Peyer's patch (tissue), 4 donors: ENCODE data around the gene SINHCAF.

Source experiments
- CTCF ChIP-seq, 6 experiments: fragments of 450-650 bp in 4 of 6; fragments of 200-600 bp in 2 of 6; sonication (generic) in 1 of 6; IDR thresholded peaks; one replicate each; pipeline ENCODE4 v1.5.1; 2017 to 2019; ENCODE audit warnings: antibody characterized with exemption in 6 of 6, mild to moderate bottlenecking in 3 of 6, moderate library complexity in 1 of 6
- POLR2A ChIP-seq, 2 donors: fragments of 450-650 bp; IDR thresholded peaks; one replicate each; pipeline ENCODE4 v1.5.1; 2017; ENCODE audit warnings: antibody characterized with exemption in 2 of 2, mild to moderate bottlenecking in 2 of 2, moderate library complexity in 2 of 2

- TF ChIP-seq CTCF (IDR thresholded peaks at IDR 0.05), result no peak
- no peak for TF ChIP-seq POLR2A (IDR thresholded peaks at IDR 0.05)
Measured at GRCh38 chr12:31279390-31279924, 46.5 kb downstream of the SINHCAF start.
